Right lobe of liver (tissue), 6 donors: ENCODE measurements around the gene TRIP12. TPM values are rescaled to one million over a fixed set of nuclear protein-coding genes. Genes with fewer than 3 reads are reported as not detected.

Experiments
- ATAC-seq, 4 donors: fragments of 200-7000 bp; cut with Tn5 transposase; one replicate each; pipeline ENCODE4 v1.9.1; 2020; ENCODE audit warnings: mild to moderate bottlenecking in 4 of 4, moderate library complexity in 4 of 4
- DNase-seq, 3 donors: peaks; one replicate each; pipeline ENCODE4 v3.0.0-alpha.2; 2020
- H3K27ac ChIP-seq, 3 donors: fragments of 200-600 bp; one replicate each; pipeline ENCODE4 v1.8.0; 2022
- H3K27me3 ChIP-seq, 2 donors: fragments of 200-600 bp; one replicate each; pipeline ENCODE4 v1.8.0; 2022
- H3K36me3 ChIP-seq, 4 donors: fragments of 200-600 bp; sonication (generic) in 1 of 4; one replicate each; pipeline versions ENCODE4 v1.5.1 to v1.8.0; 2017 to 2022; ENCODE audit warnings: control low read depth in 1 of 4
- H3K4me1 ChIP-seq, 4 donors: fragments of 200-600 bp; sonication (generic) in 1 of 4; one replicate each; pipeline versions ENCODE4 v1.5.1 to v1.8.0; 2017 to 2022; ENCODE audit warnings: control low read depth in 1 of 4
- H3K4me3 ChIP-seq, 3 donors: fragments of 200-600 bp; one replicate each; pipeline ENCODE4 v1.8.0; 2022
- H3K9me3 ChIP-seq, 4 donors: fragments of 200-600 bp; sonication (generic) in 1 of 4; one replicate each; pipeline versions ENCODE4 v1.5.1 to v1.8.0; 2017 to 2022; ENCODE audit warnings: control low read depth in 1 of 4
- CTCF ChIP-seq, 4 donors: fragments of 200-600 bp in 3 of 4; fragments of 450-650 bp in 1 of 4; IDR thresholded peaks; one replicate each; pipeline versions ENCODE4 v1.5.1 to v1.8.0; 2016 to 2022; ENCODE audit warnings: antibody characterized with exemption in 4 of 4, mild to moderate bottlenecking in 2 of 4
- POLR2A ChIP-seq: fragments of 450-650 bp; IDR thresholded peaks from one replicate; pipeline ENCODE4 v1.6.1; 2017; ENCODE audit warnings: antibody characterized with exemption, mild to moderate bottlenecking
- WGBS: methylation state at CpG from one replicate; pipeline ENCODE4 v1.1.6; 2018; ENCODE audit warnings: low coverage, low lambda C conversion rate; ENCODE audit not compliant: insufficient coverage; ENCODE audit errors: missing lambda C conversion rate; 5-methylcytosine and 5-hydroxymethylcytosine counted together
- intact Hi-C, 2 donors: fragments of 100-400 bp; cut with DNase I; formaldehyde crosslinking; loops; one replicate each; pipeline versions ENCODE4 v1.11.2 to v1.14.1; 2022
- total RNA-seq, 6 experiments: library from RNA; depleted of rRNA in 2 of 6; stranded (reverse); fragments of >200 nt in 2 of 6; fragmentation: NEBNext Ultra II Directional in 3 of 6; extraction: Animal tissue kit (Norgen Biotek cat#: 25700) in 3 of 6; gene quantifications; one replicate each; pipeline versions ENCODE4 v1.1.0 to v1.2.4, GENCODE V29; 2016 to 2023
- donor health status: DM: no; HTN: yes; CAD: no.
- donor health status: DM: no; HTN: no; CAD: no.
- donor health status: DM: no; HTN: no; CAD: no.
- donor health status: DM: no; HTN: yes; CAD: no.
- donor health status: DM: no; HTN: yes; CAD: no.

The TRIP12 gene
- total RNA-seq, 6 experiments from 2014 or later = 66.5 to 98.0 (median 85.4) TPM

- H3K4me1 ChIP-seq = peaks cover 0 to 37% (median 11%) of the 10 kb centered on the region in 4 donors
- no peak overlapping the region for H3K4me3 ChIP-seq
- no peak for TF ChIP-seq POLR2A
- no peak for TF ChIP-seq CTCF (IDR thresholded peaks at IDR 0.05)
- DNase-seq (no peak), ATAC-seq (no peak)
- peak overlapping the region in 1 of 3 donors; percentile 18 for H3K27ac ChIP-seq
- H3K27me3 ChIP-seq = no peaks in the 10 kb centered on the region
- H3K9me3 ChIP-seq = no peaks in the 10 kb centered on the region
- H3K36me3 ChIP-seq = no peaks in the 10 kb centered on the region
- 90% methylated on average over 3 of the region's 3 CpGs for WGBS
- intact Hi-C loops = no loop called here
Observed at GRCh38 chr2:229899604-229900003, 22.2 kb downstream of the TRIP12 start.

GRCh38 chr2:229896857-229897256 is 25.0 kb downstream of the TRIP12 start:
- TF ChIP-seq CTCF (IDR thresholded peaks at IDR 0.05) (no peak), POLR2A (no peak)
- ATAC-seq = no peak
- no peak overlapping the region for H3K4me3 ChIP-seq
- H3K4me1 ChIP-seq = peaks cover 0 to 27% (median 11%) of the 10 kb centered on the region in 4 donors
- 75% methylated on average over 1 of the region's 1 CpG for WGBS
- no peaks in the 10 kb centered on the region for H3K27me3 ChIP-seq
- H3K9me3 ChIP-seq = no peaks in the 10 kb centered on the region
- DNase-seq = no peak
- no peak overlapping the region for H3K27ac ChIP-seq
- H3K36me3 ChIP-seq = no peaks in the 10 kb centered on the region
- intact Hi-C loops = no loop called here

GRCh38 chr2:229889023-229889422 is 32.8 kb downstream of the TRIP12 start:
- H3K9me3 ChIP-seq = no peaks in the 10 kb centered on the region
- no peaks in the 10 kb centered on the region for H3K27me3 ChIP-seq
- H3K4me1 ChIP-seq = peaks cover 0 to 19% (median 5%) of the 10 kb centered on the region in 4 donors
- ATAC-seq (no peak), DNase-seq (no peak)
- H3K27ac ChIP-seq = no peak overlapping the region
- no peak for TF ChIP-seq CTCF (IDR thresholded peaks at IDR 0.05)
- TF ChIP-seq POLR2A = no peak
- WGBS = 100% methylated on average over 1 of the region's 2 CpGs
- H3K4me3 ChIP-seq = no peak overlapping the region
- intact Hi-C loops = no loop called here
- no peaks in the 10 kb centered on the region for H3K36me3 ChIP-seq

- H3K27me3 ChIP-seq = no peaks in the 10 kb centered on the region
Observed at GRCh38 chr2:229888031-229888430, 33.8 kb downstream of the TRIP12 start.

More at GRCh38 chr2:229888031-229888430, 33.8 kb downstream of the TRIP12 start:
- no peaks in the 10 kb centered on the region for H3K9me3 ChIP-seq
- DNase-seq = no peak
- peaks cover 0 to 19% (median 5%) of the 10 kb centered on the region in 4 donors for H3K4me1 ChIP-seq
- no peaks in the 10 kb centered on the region for H3K36me3 ChIP-seq
- intact Hi-C loops = no loop called here
- ATAC-seq = no peak
- TF ChIP-seq CTCF (IDR thresholded peaks at IDR 0.05) = no peak
- TF ChIP-seq POLR2A = no peak
- H3K4me3 ChIP-seq = no peak overlapping the region
- H3K27ac ChIP-seq = no peak overlapping the region
- 82% methylated on average over 1 of the region's 1 CpG for WGBS
